Measurements from ENCODE around the gene TBCD. TPM values are rescaled to one million over a fixed set of nuclear protein-coding genes. Genes with fewer than 3 reads are reported as not detected.

TBCD gene
- total RNA-seq, 1 donor from 2014 or later = 118 TPM

- peaks cover 2% of the 10 kb centered on the region for H3K27me3 Mint-ChIP-seq (ENCODE audit: unreplicated experiment)
These were observed 96.2 kb downstream of the TBCD start for GRCh38 chr17:82848022-82848592.

GRCh38 chr17:82849076-82849945 is 97.4 kb downstream of the TBCD start:
- H3K9me3 Mint-ChIP-seq (ENCODE audit: unreplicated experiment) = no peaks in the 10 kb centered on the region
- no peak overlapping the region for H3K4me3 Mint-ChIP-seq (ENCODE audit: unreplicated experiment)
- H3K4me1 Mint-ChIP-seq (ENCODE audit: low read depth, unreplicated experiment) = peaks cover 10% of the 10 kb centered on the region
- no peak for DNase-seq
- peaks cover 2% of the 10 kb centered on the region for H3K27me3 Mint-ChIP-seq (ENCODE audit: unreplicated experiment)
- TF ChIP-seq CTCF (IDR thresholded peaks at IDR 0.05; ENCODE audit: partially characterized antibody, unreplicated experiment) = no peak
- peaks cover 5% of the 10 kb centered on the region for H3K36me3 Mint-ChIP-seq (ENCODE audit: unreplicated experiment)
- H3K27ac Mint-ChIP-seq (ENCODE audit: unreplicated experiment) = no peak overlapping the region

More at GRCh38 chr17:82848022-82848592, 96.2 kb downstream of the TBCD start:
- TF ChIP-seq CTCF (IDR thresholded peaks at IDR 0.05; ENCODE audit: partially characterized antibody, unreplicated experiment) = no peak
- DNase-seq = no peak
- Mint-ChIP-seq H3K27ac (ENCODE audit: unreplicated experiment) (no peak overlapping the region), H3K36me3 (ENCODE audit: unreplicated experiment) (peaks cover 5% of the 10 kb centered on the region), H3K9me3 (ENCODE audit: unreplicated experiment) (peaks cover 2% of the 10 kb centered on the region), H3K4me1 (ENCODE audit: low read depth, unreplicated experiment) (peaks cover 16% of the 10 kb centered on the region), H3K4me3 (ENCODE audit: unreplicated experiment) (no peak overlapping the region)

GRCh38 chr17:82851381-82851780 is 99.5 kb downstream of the TBCD start:
- H3K27me3 Mint-ChIP-seq (ENCODE audit: unreplicated experiment) = peaks cover 3% of the 10 kb centered on the region
- peaks cover 10% of the 10 kb centered on the region for H3K4me1 Mint-ChIP-seq (ENCODE audit: low read depth, unreplicated experiment)
- TF ChIP-seq CTCF (IDR thresholded peaks at IDR 0.05; ENCODE audit: partially characterized antibody, unreplicated experiment) = no peak
- peaks cover 14% of the 10 kb centered on the region for H3K36me3 Mint-ChIP-seq (ENCODE audit: unreplicated experiment)
- no peak for DNase-seq
- no peak overlapping the region for H3K27ac Mint-ChIP-seq (ENCODE audit: unreplicated experiment)
- no peak overlapping the region for H3K4me3 Mint-ChIP-seq (ENCODE audit: unreplicated experiment)
- no peaks in the 10 kb centered on the region for H3K9me3 Mint-ChIP-seq (ENCODE audit: unreplicated experiment)

- peaks cover 12% of the 10 kb centered on the region for H3K4me1 Mint-ChIP-seq (ENCODE audit: low read depth, unreplicated experiment)
- no peak for TF ChIP-seq CTCF (IDR thresholded peaks at IDR 0.05; ENCODE audit: partially characterized antibody, unreplicated experiment)
- H3K27ac Mint-ChIP-seq (ENCODE audit: unreplicated experiment) = no peak overlapping the region
- peaks cover 18% of the 10 kb centered on the region for H3K36me3 Mint-ChIP-seq (ENCODE audit: unreplicated experiment)
- H3K27me3 Mint-ChIP-seq (ENCODE audit: unreplicated experiment) = peaks cover 6% of the 10 kb centered on the region
- no peak for DNase-seq
- H3K4me3 Mint-ChIP-seq (ENCODE audit: unreplicated experiment) = no peak overlapping the region
- H3K9me3 Mint-ChIP-seq (ENCODE audit: unreplicated experiment) = peaks cover 3% of the 10 kb centered on the region
These were observed 102.4 kb downstream of the TBCD start for GRCh38 chr17:82854226-82854625.

GRCh38 chr17:82856361-82856760 is 104.5 kb downstream of the TBCD start:
- Mint-ChIP-seq H3K27me3 (ENCODE audit: unreplicated experiment) (peaks cover 6% of the 10 kb centered on the region), H3K9me3 (ENCODE audit: unreplicated experiment) (peaks cover 3% of the 10 kb centered on the region), H3K4me3 (ENCODE audit: unreplicated experiment) (no peak overlapping the region), H3K4me1 (ENCODE audit: low read depth, unreplicated experiment) (peaks cover 16% of the 10 kb centered on the region), H3K27ac (ENCODE audit: unreplicated experiment) (no peak overlapping the region), H3K36me3 (ENCODE audit: unreplicated experiment) (peaks cover 14% of the 10 kb centered on the region)
- DNase-seq = no peak
- no peak for TF ChIP-seq CTCF (IDR thresholded peaks at IDR 0.05; ENCODE audit: partially characterized antibody, unreplicated experiment)

Measured in glutamatergic neuron (in vitro differentiated cells).